ENCODE results near the gene SLC41A3. TPM values are rescaled to one million over a fixed set of nuclear protein-coding genes. Genes with fewer than 3 reads are reported as not detected.

Gene SLC41A3
- total and polyA plus RNA-seq, 2 of the 8 experiments (the other 6 are each of a cell fraction or from before 2014, with no cell fraction given), result 30.2 to 56.4 TPM

GRCh38 chr3:126014252-126014651 lies 69.7 kb downstream of the SLC41A3 start:
- Histone ChIP-seq H3K4ac (replicated peaks; ENCODE audit: insufficient read length, low read depth, low read length) (peak overlapping the region; percentile 65), H4K20me1 (replicated peaks in 1 of 2; ENCODE audit: control insufficient read depth in 1 of 2, insufficient read depth in 2 of 2, low read length in 2 of 2) (no peaks in the 10 kb centered on the region), H2BK120ac (replicated peaks; ENCODE audit: low read depth, low read length) (peak overlapping the region; percentile 38), H3K56ac (replicated peaks; ENCODE audit: insufficient read length, low read depth, low read length) (no peak overlapping the region), H3K23me2 (ENCODE audit: low read depth, low read length) (no peaks in the 10 kb centered on the region; the same call in 1 of the 2 replicates), H3K79me2 (ENCODE audit: control insufficient read depth in 1 of 2, insufficient read depth in 2 of 2, low read length in 2 of 2) (no peaks in the 10 kb centered on the region), H2BK15ac (ENCODE audit: low read length) (no peak overlapping the region), H3K23ac (ENCODE audit: insufficient read length) (no peak overlapping the region), H3K4me3 (ENCODE audit: extremely low read depth in 1 of 4, insufficient read depth in 2 of 4, low read depth in 3 of 4, low read length in 4 of 4) (no peak overlapping the region), H3K27me3 (replicated peaks in 1 of 4; ENCODE audit: control insufficient read depth in 3 of 4, extremely low read depth in 1 of 4, insufficient read depth in 3 of 4, low read length in 3 of 4) (no peaks in the 10 kb centered on the region), H2AFZ (ENCODE audit: low read length) (no peak overlapping the region), H4K5ac (ENCODE audit: insufficient read length, low read depth, low read length) (no peak overlapping the region), H3K79me1 (ENCODE audit: low read depth, low read length) (no peaks in the 10 kb centered on the region), H3K4me1 (replicated peaks in 1 of 4; ENCODE audit: control insufficient read depth in 3 of 4, insufficient read depth in 4 of 4, low read length in 3 of 4) (peaks cover 2 to 9% (median 5%) of the 10 kb centered on the region in 4 experiments; a peak in 5 of 7 replicates), H2BK5ac (ENCODE audit: low read depth, low read length) (no peak overlapping the region), H3K14ac (ENCODE audit: insufficient read length) (no peak overlapping the region), H2BK12ac (ENCODE audit: low read depth, low read length) (0 out of 2 replicates have a peak overlapping the region, but pooled peaks have one; percentile 19), H3K18ac (ENCODE audit: extremely low read depth, low read length) (peak overlapping the region; percentile 90; the same call in 1 of the 2 replicates), H3K9ac (replicated peaks in 1 of 4; ENCODE audit: extremely low read depth in 1 of 4, low read depth in 3 of 4, low read length in 3 of 4) (no peak overlapping the region), H3K9me3 (ENCODE audit: insufficient read depth in 2 of 2, low read depth in 1 of 2, low read length in 1 of 2) (no peaks in the 10 kb centered on the region), H3K36me3 (ENCODE audit: control insufficient read depth in 2 of 4, insufficient read depth in 4 of 4, low read length in 3 of 4) (no peaks in the 10 kb centered on the region; a peak in 1 of 8 replicates), H3K4me2 (ENCODE audit: insufficient read depth in 1 of 2, low read depth in 2 of 2, low read length in 2 of 2) (no peak overlapping the region), H2AK5ac (ENCODE audit: low read depth, low read length) (no peak overlapping the region), H2BK20ac (ENCODE audit: low read length) (no peak overlapping the region), H4K8ac (ENCODE audit: extremely low read depth, insufficient read depth, low read length) (no peak overlapping the region), H3K27ac (ENCODE audit: low read depth, low read length) (no peak overlapping the region), H4K91ac (replicated peaks; ENCODE audit: insufficient read length, low read length) (peak overlapping the region; percentile 75)
- DNase-seq (ENCODE audit: low read depth in 1 of 2, low spot score in 2 of 2) (no peak), FAIRE-seq (no peak)
- POLR2A ChIA-PET (ENCODE audit: partially characterized antibody), result no interaction called here
- TF ChIP-seq RFX5 (IDR thresholded peaks at IDR 0.05; ENCODE audit: borderline replicate concordance, low read depth, low read length) (no peak), KDM4A (IDR thresholded peaks at IDR 0.05; ENCODE audit: low read depth, low read length, severe bottlenecking) (no peak), CTBP2 (IDR thresholded peaks at IDR 0.05; ENCODE audit: borderline replicate concordance, insufficient read depth, insufficient read length, low read length) (no peak), CEBPB (IDR thresholded peaks at IDR 0.05; ENCODE audit: low read depth, low read length) (no peak), NANOG (IDR thresholded peaks at IDR 0.05; ENCODE audit: insufficient read depth, low read depth, low read length, poor library complexity, severe bottlenecking) (no peak), SAP30 (IDR thresholded peaks at IDR 0.05; ENCODE audit: insufficient read depth, insufficient replicate concordance, low read length) (no peak), SRF (IDR thresholded peaks at IDR 0.05; ENCODE audit: low read depth, low read length) (no peak), SIRT6 (IDR thresholded peaks at IDR 0.05; ENCODE audit: low read length) (no peak), FOSL1 (IDR thresholded peaks at IDR 0.05; ENCODE audit: insufficient read depth, low read depth, low read length) (no peak), RNF2 (IDR thresholded peaks at IDR 0.05; ENCODE audit: borderline replicate concordance, low read depth, low read length, missing control alignments, poor library complexity, severe bottlenecking) (no peak), SIX5 (IDR thresholded peaks at IDR 0.05; ENCODE audit: low read depth, low read length) (no peak)
- WGBS, 2 experiments (ENCODE audit: extremely low coverage in 1 of 2, insufficient coverage in 1 of 2, insufficient read length in 1 of 2, insufficient replicate concordance in 2 of 2, low coverage in 1 of 2, low lambda C conversion rate in 2 of 2, missing lambda C conversion rate in 1 of 2), result 78% methylated on average over 4 of the region's 4 CpGs; no CpG with 5 or more reads in 1 of the 2 experiments
- CTCF ChIA-PET (ENCODE audit: partially characterized antibody), result interaction anchor here (1.1 to 1.5 kb wide), 3 partner anchors 9 to 416 kb away, joined by 3 to 7 read pairs (median 4); no protein-coding TSS in a partner anchor
